Osteoblast (primary cell): ENCODE measurements around the gene COX10. TPM values are rescaled to one million over a fixed set of nuclear protein-coding genes. Genes with fewer than 3 reads are reported as not detected.

Experiments used
- DNase-seq: peaks from one replicate; pipeline ENCODE4 v3.0.0; 2011; ENCODE audit warnings: low spot score, mixed read lengths; ENCODE audit not compliant: insufficient read length; ENCODE audit errors: missing footprints
- H2AFZ ChIP-seq: 2 replicates; pipeline ENCODE4 v1.6.0; 2011; ENCODE audit warnings: mild to moderate bottlenecking, low read length
- H3K27ac ChIP-seq: 2 replicates; pipeline ENCODE4 v1.5.1; 2011; ENCODE audit warnings: mild to moderate bottlenecking, low read depth, low read length, moderate library complexity
- H3K27me3 ChIP-seq: 2 replicates; pipeline ENCODE4 v1.6.0; 2012; ENCODE audit warnings: mild to moderate bottlenecking, control low read depth, inconsistent platforms, low read length, moderate library complexity; ENCODE audit not compliant: insufficient read depth
- H3K36me3 ChIP-seq: 2 replicates; pipeline ENCODE4 v1.5.1; 2011; ENCODE audit warnings: mild to moderate bottlenecking, low read length, control low read depth, moderate library complexity; ENCODE audit not compliant: insufficient read depth
- H3K4me1 ChIP-seq: 2 replicates; pipeline ENCODE4 v1.5.1; 2011; ENCODE audit warnings: mild to moderate bottlenecking, low read length, control low read depth, moderate library complexity; ENCODE audit not compliant: insufficient read depth
- H3K4me2 ChIP-seq: 2 replicates; pipeline ENCODE4 v1.6.0; 2011; ENCODE audit warnings: mild to moderate bottlenecking, low read length; ENCODE audit not compliant: insufficient read depth
- H3K4me3 ChIP-seq: fragments of 200-600 bp; sonication (generic); 3 replicates; pipeline ENCODE4 v1.5.1; 2012; ENCODE audit warnings: mild to moderate bottlenecking, low read length, inconsistent platforms; ENCODE audit not compliant: insufficient read depth
- H3K79me2 ChIP-seq: 2 replicates; pipeline ENCODE4 v1.6.0; 2012; ENCODE audit warnings: mild to moderate bottlenecking, low read length, control low read depth, inconsistent platforms; ENCODE audit not compliant: insufficient read depth
- H3K9me3 ChIP-seq: 2 replicates; pipeline ENCODE4 v1.5.1; 2011; ENCODE audit warnings: low read depth, low read length, control low read depth
- H4K20me1 ChIP-seq: 2 replicates; pipeline ENCODE4 v1.6.0; 2012; ENCODE audit warnings: mild to moderate bottlenecking, low read length, control low read depth; ENCODE audit not compliant: insufficient read depth
- total RNA-seq: library from RNA; depleted of rRNA; stranded (reverse); fragments of >200 nt; gene quantifications from 2 replicates; pipeline ENCODE4 v1.2.3, GENCODE V29; 2012
- TF ChIP-seq, protein P1 (sequence below): IDR thresholded peaks from 2 replicates; pipeline ENCODE4 v1.5.1; 2011; ENCODE audit warnings: mild to moderate bottlenecking, low read depth, low read length, moderate library complexity; ENCODE audit errors: extremely low read depth

Gene COX10
- total RNA-seq, 1 donor: 14.8 TPM

DNA sequence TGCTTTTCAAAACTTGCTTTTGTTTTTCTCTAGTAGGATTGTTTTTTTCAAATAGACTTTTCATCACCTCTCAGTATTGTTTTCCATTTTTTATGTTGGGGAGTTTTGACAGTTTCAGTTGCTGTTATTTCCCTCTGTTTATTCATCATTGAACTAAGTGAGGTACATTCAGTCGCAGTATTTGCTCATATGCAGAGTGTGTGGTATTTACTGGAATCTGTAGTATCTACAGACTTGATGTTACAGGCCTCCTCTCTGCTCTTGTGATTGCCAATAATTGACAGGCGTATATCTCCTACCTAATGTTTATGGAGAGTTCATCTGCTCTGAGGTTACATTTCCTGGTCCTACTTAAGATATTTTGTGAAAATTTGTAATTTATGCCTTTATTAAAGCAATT is 49.6 kb downstream of the COX10 start:
- no peaks in the 10 kb centered on the region for H3K36me3 ChIP-seq
- no peaks in the 10 kb centered on the region for H4K20me1 ChIP-seq
- TF ChIP-seq, protein P1, sequence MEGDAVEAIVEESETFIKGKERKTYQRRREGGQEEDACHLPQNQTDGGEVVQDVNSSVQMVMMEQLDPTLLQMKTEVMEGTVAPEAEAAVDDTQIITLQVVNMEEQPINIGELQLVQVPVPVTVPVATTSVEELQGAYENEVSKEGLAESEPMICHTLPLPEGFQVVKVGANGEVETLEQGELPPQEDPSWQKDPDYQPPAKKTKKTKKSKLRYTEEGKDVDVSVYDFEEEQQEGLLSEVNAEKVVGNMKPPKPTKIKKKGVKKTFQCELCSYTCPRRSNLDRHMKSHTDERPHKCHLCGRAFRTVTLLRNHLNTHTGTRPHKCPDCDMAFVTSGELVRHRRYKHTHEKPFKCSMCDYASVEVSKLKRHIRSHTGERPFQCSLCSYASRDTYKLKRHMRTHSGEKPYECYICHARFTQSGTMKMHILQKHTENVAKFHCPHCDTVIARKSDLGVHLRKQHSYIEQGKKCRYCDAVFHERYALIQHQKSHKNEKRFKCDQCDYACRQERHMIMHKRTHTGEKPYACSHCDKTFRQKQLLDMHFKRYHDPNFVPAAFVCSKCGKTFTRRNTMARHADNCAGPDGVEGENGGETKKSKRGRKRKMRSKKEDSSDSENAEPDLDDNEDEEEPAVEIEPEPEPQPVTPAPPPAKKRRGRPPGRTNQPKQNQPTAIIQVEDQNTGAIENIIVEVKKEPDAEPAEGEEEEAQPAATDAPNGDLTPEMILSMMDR: no peak

DNA sequence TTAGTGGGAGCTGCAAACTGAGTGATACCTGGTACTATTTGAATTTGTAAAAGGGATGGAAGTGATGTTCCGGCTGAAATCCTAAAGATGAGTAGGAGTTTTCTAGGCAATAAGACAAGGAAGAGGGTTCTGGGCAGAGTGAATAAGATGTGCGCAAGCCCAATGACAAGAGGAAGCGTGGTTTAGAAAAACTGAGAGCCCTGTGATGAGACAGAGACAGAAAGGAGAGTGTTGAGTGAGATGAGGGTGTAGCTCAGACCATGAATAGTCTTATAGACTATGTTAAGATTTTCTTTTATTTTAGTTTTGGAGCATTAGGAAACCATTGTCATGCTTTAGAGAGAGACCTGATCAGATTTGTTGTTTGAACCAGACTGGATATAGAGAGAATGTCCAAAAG is 50.2 kb downstream of the COX10 start:
- Histone ChIP-seq H3K79me2 (peaks cover 11% of the 10 kb centered on the region), H3K27me3 (no peaks in the 10 kb centered on the region), H3K4me1 (no peaks in the 10 kb centered on the region), H3K27ac (no peak overlapping the region), H3K9me3 (no peaks in the 10 kb centered on the region), H3K4me3 (no peak overlapping the region), H3K36me3 (no peaks in the 10 kb centered on the region), H3K4me2 (no peak overlapping the region), H2AFZ (no peak overlapping the region), H4K20me1 (peaks cover under 1% of the 10 kb centered on the region)
- DNase-seq: no peak
- TF ChIP-seq, protein P1: no peak

More for the DNA sequence above, 49.6 kb downstream of the COX10 start:
- Histone ChIP-seq H3K79me2 (peaks cover 11% of the 10 kb centered on the region), H2AFZ (no peak overlapping the region), H3K9me3 (no peaks in the 10 kb centered on the region), H3K4me2 (no peak overlapping the region), H3K27ac (no peak overlapping the region), H3K4me3 (no peak overlapping the region), H3K27me3 (no peaks in the 10 kb centered on the region), H3K4me1 (no peaks in the 10 kb centered on the region)
- DNase-seq: no peak

- no peak for DNase-seq
- no peaks in the 10 kb centered on the region for H3K9me3 ChIP-seq
- no peak overlapping the region for H2AFZ ChIP-seq
- no peaks in the 10 kb centered on the region for H3K36me3 ChIP-seq
- H3K27me3 ChIP-seq: no peaks in the 10 kb centered on the region
- H3K4me1 ChIP-seq: no peaks in the 10 kb centered on the region
- H3K4me2 ChIP-seq: no peak overlapping the region
- H3K4me3 ChIP-seq: no peak overlapping the region
- TF ChIP-seq, protein P1: no peak
- H3K27ac ChIP-seq: no peak overlapping the region
- peaks cover 15% of the 10 kb centered on the region for H3K79me2 ChIP-seq
- peaks cover 3% of the 10 kb centered on the region for H4K20me1 ChIP-seq
Measured at GRCh38 chr17:14121952-14122351, 52.6 kb downstream of the COX10 start.

DNA sequence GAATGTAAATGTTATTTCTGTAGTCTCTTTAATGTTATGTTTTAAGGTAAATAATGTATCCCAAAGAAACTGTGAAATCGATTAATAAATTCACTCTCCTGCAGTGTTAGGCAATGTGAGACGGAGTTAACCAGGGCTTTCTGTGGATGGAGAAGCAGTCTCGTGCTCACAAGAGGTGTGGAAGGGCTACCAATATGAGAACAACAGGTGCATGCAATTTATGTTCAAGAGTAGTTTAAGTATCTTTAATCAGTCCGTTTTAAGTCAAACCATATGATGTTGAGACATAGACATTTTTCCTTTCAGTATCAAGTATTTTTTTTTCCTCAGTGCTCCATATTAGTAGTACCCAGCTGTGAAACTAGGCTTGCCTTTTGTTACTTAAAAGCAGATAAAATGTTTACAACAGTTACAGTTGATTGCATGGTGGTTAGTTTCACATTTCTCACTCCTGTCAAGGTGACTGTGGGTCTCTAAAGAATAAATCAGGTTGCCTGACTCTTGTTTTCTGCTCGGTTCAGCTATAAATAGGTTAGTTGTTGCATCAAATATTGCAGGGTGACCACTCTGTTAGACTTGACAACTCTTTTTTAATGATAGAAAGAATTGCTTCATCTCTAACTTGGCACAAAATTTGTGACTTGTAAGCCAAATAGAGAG is 54.4 kb downstream of the COX10 start:
- DNase-seq: no peak
- no peak overlapping the region for H2AFZ ChIP-seq
- TF ChIP-seq, protein P1: no peak
- peaks cover 3% of the 10 kb centered on the region for H4K20me1 ChIP-seq
- H3K4me2 ChIP-seq: no peak overlapping the region
- no peaks in the 10 kb centered on the region for H3K4me1 ChIP-seq
- no peak overlapping the region for H3K4me3 ChIP-seq
- H3K79me2 ChIP-seq: peaks cover 13% of the 10 kb centered on the region
- no peaks in the 10 kb centered on the region for H3K36me3 ChIP-seq
- H3K27me3 ChIP-seq: no peaks in the 10 kb centered on the region
- no peaks in the 10 kb centered on the region for H3K9me3 ChIP-seq
- H3K27ac ChIP-seq: no peak overlapping the region
